ENCODE measurements around the gene ADM.

Gene ADM

GRCh38 chr11:10351435-10351764, 46.5 kb downstream of the ADM start:
- H4K8ac ChIP-seq (ENCODE audit: low read length), result no peak overlapping the region
- H2BK120ac ChIP-seq (ENCODE audit: low read depth, low read length), result no peak overlapping the region
- H2BK5ac ChIP-seq (ENCODE audit: low read depth, low read length, poor library complexity, severe bottlenecking), result no peak overlapping the region
- H3K79me1 ChIP-seq (replicated peaks; ENCODE audit: low read length, poor library complexity, severe bottlenecking), result no peaks in the 10 kb centered on the region
- peak overlapping the region; percentile 16 for H3K9ac ChIP-seq (ENCODE audit: low read length)
- no peak overlapping the region for H3K14ac ChIP-seq (ENCODE audit: low read length in 2 of 2)
- no peaks in the 10 kb centered on the region for H3K36me3 ChIP-seq (ENCODE audit: control insufficient read depth in 1 of 2, insufficient read depth in 2 of 2, low read depth in 1 of 2, low read length in 2 of 2)
- no peak overlapping the region for H2BK15ac ChIP-seq (ENCODE audit: low read depth, poor library complexity, severe bottlenecking)
- DNase-seq, result no peak
- H3K9me3 ChIP-seq (ENCODE audit: control insufficient read depth, low read length), result no peaks in the 10 kb centered on the region
- no peaks in the 10 kb centered on the region for H3K27me3 ChIP-seq (ENCODE audit: control insufficient read depth in 1 of 2, insufficient read depth in 1 of 2, low read length in 2 of 2)
- no peak overlapping the region for H4K91ac ChIP-seq (ENCODE audit: low read length)
- H3K4me2 ChIP-seq (ENCODE audit: low read length, poor library complexity, severe bottlenecking), result no peak overlapping the region
- H3K4me3 ChIP-seq (ENCODE audit: insufficient read depth in 1 of 2, low read depth in 1 of 2, low read length in 2 of 2), result no peak overlapping the region
- H3K23ac ChIP-seq (ENCODE audit: low read length in 2 of 2), result no peak overlapping the region
- peak overlapping the region in 1 of 2 experiments; percentile 90 for H2BK12ac ChIP-seq (ENCODE audit: low read length in 2 of 2)
- peak overlapping the region; percentile 81 for H3K27ac ChIP-seq (ENCODE audit: low read length, poor library complexity, severe bottlenecking)
- peak overlapping the region; percentile 3 to 61 for H3K18ac ChIP-seq (ENCODE audit: low read depth in 1 of 2, low read length in 2 of 2)
- peak overlapping the region; percentile 87 for H2AK5ac ChIP-seq (ENCODE audit: low read length, severe bottlenecking)
- peak overlapping the region in 1 of 2 experiments; percentile 6 for H3K4ac ChIP-seq (ENCODE audit: low read depth in 1 of 2, low read length in 2 of 2)
- no peak overlapping the region for H2AFZ ChIP-seq (ENCODE audit: low read depth, low read length)
- peaks cover 14% of the 10 kb centered on the region for H3K4me1 ChIP-seq (ENCODE audit: control insufficient read depth, insufficient read depth, low read depth, low read length)
- WGBS, result 7% methylated on average over 5 of the region's 5 CpGs

- Histone ChIP-seq H3K4me1 (ENCODE audit: control insufficient read depth, insufficient read depth, low read depth, low read length) (peaks cover 14% of the 10 kb centered on the region), H3K9ac (ENCODE audit: low read length) (peak overlapping the region; percentile 16), H3K9me3 (ENCODE audit: control insufficient read depth, low read length) (no peaks in the 10 kb centered on the region), H2BK15ac (ENCODE audit: low read depth, poor library complexity, severe bottlenecking) (no peak overlapping the region), H2AK5ac (ENCODE audit: low read length, severe bottlenecking) (no peak overlapping the region), H2BK12ac (ENCODE audit: low read length in 2 of 2) (peak overlapping the region; percentile 34 to 90), H3K36me3 (ENCODE audit: control insufficient read depth in 1 of 2, insufficient read depth in 2 of 2, low read depth in 1 of 2, low read length in 2 of 2) (no peaks in the 10 kb centered on the region), H3K18ac (ENCODE audit: low read depth in 1 of 2, low read length in 2 of 2) (peak overlapping the region; percentile 46 to 61), H3K27ac (ENCODE audit: low read length, poor library complexity, severe bottlenecking) (peak overlapping the region; percentile 81), H3K4me2 (ENCODE audit: low read length, poor library complexity, severe bottlenecking) (no peak overlapping the region), H3K14ac (ENCODE audit: low read length in 2 of 2) (no peak overlapping the region), H4K91ac (ENCODE audit: low read length) (no peak overlapping the region), H3K27me3 (ENCODE audit: control insufficient read depth in 1 of 2, insufficient read depth in 1 of 2, low read length in 2 of 2) (no peaks in the 10 kb centered on the region), H3K79me1 (replicated peaks; ENCODE audit: low read length, poor library complexity, severe bottlenecking) (no peaks in the 10 kb centered on the region), H3K4ac (ENCODE audit: low read depth in 1 of 2, low read length in 2 of 2) (peak overlapping the region in 1 of 2 experiments; percentile 40), H2BK5ac (ENCODE audit: low read depth, low read length, poor library complexity, severe bottlenecking) (no peak overlapping the region), H4K8ac (ENCODE audit: low read length) (peak overlapping the region; percentile 23), H2AFZ (ENCODE audit: low read depth, low read length) (no peak overlapping the region), H2BK120ac (ENCODE audit: low read depth, low read length) (no peak overlapping the region), H3K4me3 (ENCODE audit: insufficient read depth in 1 of 2, low read depth in 1 of 2, low read length in 2 of 2) (no peak overlapping the region), H3K23ac (ENCODE audit: low read length in 2 of 2) (no peak overlapping the region)
- DNase-seq, result peak; percentile 97
- 16% methylated on average over 19 of the region's 20 CpGs for WGBS
Measured at GRCh38 chr11:10351765-10352641, 47.1 kb downstream of the ADM start.

- Histone ChIP-seq H3K36me3 (ENCODE audit: control insufficient read depth in 1 of 2, insufficient read depth in 2 of 2, low read depth in 1 of 2, low read length in 2 of 2) (no peaks in the 10 kb centered on the region), H3K9me3 (ENCODE audit: control insufficient read depth, low read length) (no peaks in the 10 kb centered on the region), H2BK12ac (ENCODE audit: low read length in 2 of 2) (no peak overlapping the region), H4K8ac (ENCODE audit: low read length) (no peak overlapping the region), H4K91ac (ENCODE audit: low read length) (no peak overlapping the region), H2AFZ (ENCODE audit: low read depth, low read length) (no peak overlapping the region), H3K4me2 (ENCODE audit: low read length, poor library complexity, severe bottlenecking) (no peak overlapping the region), H3K18ac (ENCODE audit: low read depth in 1 of 2, low read length in 2 of 2) (no peak overlapping the region), H3K4me3 (ENCODE audit: insufficient read depth in 1 of 2, low read depth in 1 of 2, low read length in 2 of 2) (no peak overlapping the region), H3K4me1 (ENCODE audit: control insufficient read depth, insufficient read depth, low read depth, low read length) (peaks cover 14% of the 10 kb centered on the region), H3K27ac (ENCODE audit: low read length, poor library complexity, severe bottlenecking) (peak overlapping the region; percentile 8), H3K4ac (ENCODE audit: low read depth in 1 of 2, low read length in 2 of 2) (no peak overlapping the region), H3K9ac (ENCODE audit: low read length) (no peak overlapping the region), H2BK120ac (ENCODE audit: low read depth, low read length) (no peak overlapping the region), H2BK5ac (ENCODE audit: low read depth, low read length, poor library complexity, severe bottlenecking) (no peak overlapping the region), H3K23ac (ENCODE audit: low read length in 2 of 2) (no peak overlapping the region), H3K27me3 (ENCODE audit: control insufficient read depth in 1 of 2, insufficient read depth in 1 of 2, low read length in 2 of 2) (no peaks in the 10 kb centered on the region), H3K79me1 (replicated peaks; ENCODE audit: low read length, poor library complexity, severe bottlenecking) (no peaks in the 10 kb centered on the region), H2AK5ac (ENCODE audit: low read length, severe bottlenecking) (no peak overlapping the region), H2BK15ac (ENCODE audit: low read depth, poor library complexity, severe bottlenecking) (no peak overlapping the region), H3K14ac (ENCODE audit: low read length in 2 of 2) (no peak overlapping the region)
- no peak for DNase-seq
- 94% methylated on average over 5 of the region's 5 CpGs for WGBS
Measured at GRCh38 chr11:10352921-10353550, 48.2 kb downstream of the ADM start.

GRCh38 chr11:10354389-10354788, 49.5 kb downstream of the ADM start:
- no peak overlapping the region for H3K14ac ChIP-seq (ENCODE audit: low read length in 2 of 2)
- H2AK5ac ChIP-seq (ENCODE audit: low read length, severe bottlenecking), result no peak overlapping the region
- no peak overlapping the region for H2AFZ ChIP-seq (ENCODE audit: low read depth, low read length)
- peak overlapping the region; percentile 55 to 63 for H2BK12ac ChIP-seq (ENCODE audit: low read length in 2 of 2)
- no peak overlapping the region for H3K23ac ChIP-seq (ENCODE audit: low read length in 2 of 2)
- H2BK5ac ChIP-seq (ENCODE audit: low read depth, low read length, poor library complexity, severe bottlenecking), result no peak overlapping the region
- H3K4me1 ChIP-seq (ENCODE audit: control insufficient read depth, insufficient read depth, low read depth, low read length), result peaks cover 12% of the 10 kb centered on the region
- no peak overlapping the region for H3K27ac ChIP-seq (ENCODE audit: low read length, poor library complexity, severe bottlenecking)
- WGBS, result 93% methylated on average over 1 of the region's 1 CpG
- H3K79me1 ChIP-seq (replicated peaks; ENCODE audit: low read length, poor library complexity, severe bottlenecking), result no peaks in the 10 kb centered on the region
- no peaks in the 10 kb centered on the region for H3K9me3 ChIP-seq (ENCODE audit: control insufficient read depth, low read length)
- peak overlapping the region; percentile 11 for H2BK120ac ChIP-seq (ENCODE audit: low read depth, low read length)
- no peaks in the 10 kb centered on the region for H3K27me3 ChIP-seq (ENCODE audit: control insufficient read depth in 1 of 2, insufficient read depth in 1 of 2, low read length in 2 of 2)
- DNase-seq, result no peak
- H4K8ac ChIP-seq (ENCODE audit: low read length), result peak overlapping the region; percentile 12
- H3K4ac ChIP-seq (ENCODE audit: low read depth in 1 of 2, low read length in 2 of 2), result no peak overlapping the region
- H3K18ac ChIP-seq (ENCODE audit: low read depth in 1 of 2, low read length in 2 of 2), result peak overlapping the region in 1 of 2 experiments; percentile 2
- H3K36me3 ChIP-seq (ENCODE audit: control insufficient read depth in 1 of 2, insufficient read depth in 2 of 2, low read depth in 1 of 2, low read length in 2 of 2), result no peaks in the 10 kb centered on the region
- H3K4me2 ChIP-seq (ENCODE audit: low read length, poor library complexity, severe bottlenecking), result no peak overlapping the region
- no peak overlapping the region for H3K4me3 ChIP-seq (ENCODE audit: insufficient read depth in 1 of 2, low read depth in 1 of 2, low read length in 2 of 2)
- H3K9ac ChIP-seq (ENCODE audit: low read length), result no peak overlapping the region
- no peak overlapping the region for H4K91ac ChIP-seq (ENCODE audit: low read length)
- peak overlapping the region; percentile 95 for H2BK15ac ChIP-seq (ENCODE audit: low read depth, poor library complexity, severe bottlenecking)
